ENCODE data around the gene RNASEL.

GRCh38 chr1:182625719-182626504, 36.9 kb upstream of the RNASEL start:
- TF ChIP-seq, protein P1, sequence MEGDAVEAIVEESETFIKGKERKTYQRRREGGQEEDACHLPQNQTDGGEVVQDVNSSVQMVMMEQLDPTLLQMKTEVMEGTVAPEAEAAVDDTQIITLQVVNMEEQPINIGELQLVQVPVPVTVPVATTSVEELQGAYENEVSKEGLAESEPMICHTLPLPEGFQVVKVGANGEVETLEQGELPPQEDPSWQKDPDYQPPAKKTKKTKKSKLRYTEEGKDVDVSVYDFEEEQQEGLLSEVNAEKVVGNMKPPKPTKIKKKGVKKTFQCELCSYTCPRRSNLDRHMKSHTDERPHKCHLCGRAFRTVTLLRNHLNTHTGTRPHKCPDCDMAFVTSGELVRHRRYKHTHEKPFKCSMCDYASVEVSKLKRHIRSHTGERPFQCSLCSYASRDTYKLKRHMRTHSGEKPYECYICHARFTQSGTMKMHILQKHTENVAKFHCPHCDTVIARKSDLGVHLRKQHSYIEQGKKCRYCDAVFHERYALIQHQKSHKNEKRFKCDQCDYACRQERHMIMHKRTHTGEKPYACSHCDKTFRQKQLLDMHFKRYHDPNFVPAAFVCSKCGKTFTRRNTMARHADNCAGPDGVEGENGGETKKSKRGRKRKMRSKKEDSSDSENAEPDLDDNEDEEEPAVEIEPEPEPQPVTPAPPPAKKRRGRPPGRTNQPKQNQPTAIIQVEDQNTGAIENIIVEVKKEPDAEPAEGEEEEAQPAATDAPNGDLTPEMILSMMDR (IDR thresholded peaks at IDR 0.05): no peak
- TF ChIP-seq ZFX (IDR thresholded peaks at IDR 0.05; ENCODE audit: borderline replicate concordance): no peak

Measured in 22Rv1 (cell line).